IPS-18c (cell line): Measurements from ENCODE around the gene RCAN3.

ENCODE experiments used
- H3K4me3 ChIP-seq: 2 replicates; pipeline ENCODE4 v1.7.0; 2013; ENCODE audit warnings: low read depth, mild to moderate bottlenecking, low read length, moderate library complexity; ENCODE audit not compliant: insufficient read depth
- H3K9me3 ChIP-seq: one replicate; pipeline ENCODE4 v1.6.1; 2013; ENCODE audit warnings: mild to moderate bottlenecking, low read length, moderate library complexity; ENCODE audit not compliant: control insufficient read depth, insufficient read depth

RCAN3 gene

GRCh38 chr1:24584171-24584647 lies 81.6 kb downstream of the RCAN3 start:
- Histone ChIP-seq H3K4me3 (no peak overlapping the region), H3K9me3 (no peaks in the 10 kb centered on the region)

- no peaks in the 10 kb centered on the region for H3K9me3 ChIP-seq
Observed at GRCh38 chr1:24586119-24586518, 83.5 kb downstream of the RCAN3 start.

DNA sequence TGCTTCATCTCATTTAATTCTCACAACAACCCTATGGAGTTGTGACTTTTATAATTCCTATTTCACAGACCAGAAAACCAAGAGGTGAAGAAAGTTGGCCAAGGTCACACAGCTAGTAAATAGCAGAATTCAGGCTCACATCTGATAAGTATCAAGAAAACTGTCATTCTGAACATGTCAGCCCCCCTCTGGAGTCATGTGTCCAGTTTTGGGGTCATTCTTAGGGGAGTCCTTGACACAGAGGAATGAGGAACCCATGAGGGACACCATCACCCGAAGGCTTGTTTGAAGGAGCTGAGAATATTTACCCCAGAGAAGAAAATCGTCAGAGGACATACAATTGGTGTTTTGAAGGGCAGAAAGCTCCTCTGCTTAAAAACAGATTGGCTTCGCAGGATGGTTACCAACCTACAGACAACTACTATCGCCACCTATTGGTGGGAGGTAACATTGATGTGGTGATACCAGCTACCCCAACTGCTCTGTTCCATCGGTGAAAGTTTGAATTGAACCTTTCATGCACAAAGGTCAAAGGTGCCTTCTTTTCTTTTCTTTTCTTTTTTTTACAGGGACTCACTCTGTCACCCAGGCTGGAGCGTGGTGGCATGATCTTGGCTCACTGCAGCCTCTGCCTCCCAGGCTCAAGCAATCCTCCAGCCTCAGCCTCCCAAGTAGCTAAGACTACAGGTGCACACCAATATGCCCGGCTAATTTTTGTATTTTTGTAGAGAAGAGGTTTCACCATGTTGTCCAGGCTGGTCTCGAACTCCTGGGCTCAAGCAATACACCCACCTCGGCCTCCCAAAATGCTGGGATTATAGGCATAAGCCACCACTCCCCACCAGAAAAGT lies 84.6 kb downstream of the RCAN3 start:
- Histone ChIP-seq H3K4me3 (no peak overlapping the region), H3K9me3 (no peaks in the 10 kb centered on the region)

More at GRCh38 chr1:24586119-24586518, 83.5 kb downstream of the RCAN3 start:
- H3K4me3 ChIP-seq: no peak overlapping the region

DNA sequence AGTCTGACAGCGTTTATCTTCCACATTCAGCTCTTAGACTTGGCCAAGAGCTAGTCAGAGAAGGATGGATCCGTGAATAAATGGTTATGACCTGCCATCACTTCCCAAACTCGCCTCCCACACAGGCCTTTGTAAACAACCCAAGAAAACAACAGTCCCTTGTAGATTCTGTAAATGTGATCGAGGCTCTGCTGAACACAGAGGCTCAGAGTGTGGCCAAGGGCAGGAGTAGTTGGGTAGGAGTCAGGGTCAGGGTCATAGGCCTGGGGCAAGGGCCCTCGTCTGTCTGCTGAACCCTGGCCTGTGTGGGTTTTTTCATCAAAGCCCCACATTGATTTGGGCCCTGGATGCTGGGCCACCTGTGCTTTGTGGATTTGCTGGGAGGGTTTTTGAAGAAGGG lies 85.9 kb downstream of the RCAN3 start:
- H3K9me3 ChIP-seq: no peaks in the 10 kb centered on the region
- H3K4me3 ChIP-seq: no peak overlapping the region

GRCh38 chr1:24589200-24589599 lies 86.6 kb downstream of the RCAN3 start:
- no peaks in the 10 kb centered on the region for H3K9me3 ChIP-seq
- no peak overlapping the region for H3K4me3 ChIP-seq
